Activated effector memory CD4-positive, alpha-beta T cell treated with Interleukin-2 at 50 U/mL for 16 hours (primary cell): ENCODE results near the gene HOXD9.

ENCODE experiments used
- DNase-seq: peaks from one replicate; pipeline ENCODE4 v3.0.0-alpha.2; 2020

Gene HOXD9

DNA sequence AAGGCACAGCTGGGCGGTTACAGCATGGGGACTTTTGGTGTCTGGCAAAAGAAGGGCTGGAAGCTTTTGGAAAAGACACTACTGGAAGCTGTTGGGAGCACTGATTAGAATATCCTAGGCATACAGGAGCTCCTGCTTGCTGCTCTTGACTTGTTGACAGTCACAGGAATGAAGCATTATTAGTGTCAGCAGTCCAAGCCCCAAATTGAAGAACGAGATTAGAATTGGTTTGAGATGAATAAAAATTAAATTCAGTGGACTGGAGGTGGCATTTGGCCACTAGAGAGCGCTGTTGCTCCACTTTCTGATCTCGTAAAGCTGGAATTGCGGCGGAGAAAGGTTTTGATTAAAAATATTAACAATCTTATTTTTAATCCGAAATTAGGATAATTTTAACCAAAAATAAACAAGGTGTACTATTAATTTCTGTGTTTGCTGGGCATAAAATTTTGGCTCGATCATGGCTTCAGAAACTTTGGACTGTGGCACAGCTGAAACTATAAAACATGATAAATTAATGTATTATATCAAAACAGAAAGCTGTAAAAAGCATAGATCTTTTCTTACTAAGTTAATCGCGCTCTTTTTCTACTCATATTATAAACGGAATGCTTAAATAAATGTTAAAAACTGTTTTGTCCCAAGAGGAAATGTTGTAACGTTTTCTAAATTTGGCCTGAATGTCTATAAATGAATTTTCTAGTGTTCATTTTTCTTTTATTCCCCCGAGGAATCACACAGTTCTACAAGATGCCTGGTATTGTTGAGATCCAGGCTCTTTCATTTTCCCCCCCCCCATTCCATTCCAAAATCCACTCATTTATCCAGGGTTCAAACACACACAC is 4.6 kb downstream of the HOXD9 start:
- DNase-seq, result peak; percentile 29

DNA sequence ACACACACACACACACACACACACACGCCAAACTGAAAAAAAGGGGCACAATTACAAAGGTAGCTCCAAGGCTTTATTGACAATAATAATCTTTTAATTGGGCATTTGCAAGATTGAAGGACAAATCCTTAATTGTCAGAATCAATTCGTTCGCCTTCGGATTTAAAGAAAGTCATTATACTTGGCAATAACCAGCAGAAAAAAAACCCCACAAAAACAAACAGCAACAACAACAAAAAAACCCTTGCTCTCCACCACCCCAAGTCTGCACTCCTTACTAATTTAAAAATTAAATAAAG is 5.2 kb downstream of the HOXD9 start:
- DNase-seq, result no peak

- DNase-seq, result no peak
Observed at GRCh38 chr2:176128172-176128981, 5.9 kb downstream of the HOXD9 start.

DNA sequence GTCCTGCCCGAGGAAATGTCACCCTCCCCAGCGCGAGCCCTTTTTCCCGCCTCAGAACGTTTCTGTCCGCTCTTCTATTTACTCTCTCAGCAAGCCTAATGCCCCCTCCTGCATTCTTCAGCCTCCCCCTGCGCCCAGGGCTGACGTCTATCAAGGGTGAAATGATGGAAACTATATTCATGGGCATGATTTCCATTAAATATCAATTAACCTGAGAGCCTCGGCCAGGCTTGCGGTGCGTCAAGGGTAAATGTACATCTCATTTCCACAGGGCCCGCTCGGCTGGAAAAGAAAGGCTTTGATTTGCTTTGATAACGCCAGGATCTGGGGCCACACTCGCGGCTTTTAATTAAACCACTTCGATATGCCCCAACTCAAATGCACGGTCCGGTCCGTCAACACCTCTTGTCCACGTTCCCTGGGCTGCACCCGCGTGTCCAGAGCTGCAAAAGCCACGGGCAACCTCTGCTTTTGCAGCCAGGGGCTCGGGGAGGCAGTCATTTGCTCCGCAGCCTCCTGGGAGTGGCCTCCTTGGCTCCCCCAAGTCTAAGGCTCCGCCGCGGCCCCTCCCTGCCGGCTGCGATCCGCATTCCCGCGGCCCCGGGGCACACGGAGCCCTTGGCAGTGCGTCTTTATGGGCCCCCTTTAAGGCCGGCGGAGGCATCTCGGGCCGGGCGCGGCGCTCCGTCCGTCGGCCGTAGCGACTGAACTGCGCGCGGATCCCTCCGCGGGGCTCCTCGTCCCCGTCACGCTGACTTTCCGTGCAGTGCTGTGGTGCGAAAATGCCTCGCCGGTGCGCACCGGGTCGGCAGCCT is 6.7 kb downstream of the HOXD9 start, which contains the start of gene HOXD8:
TSS of gene HOXD8 (plus strand) at position 724 of the 815 bp plus-strand sequence. CDS start 662 bp downstream, outside the sequence.
- DNase-seq, result no peak

- DNase-seq, result no peak
Observed at GRCh38 chr2:176129813-176130146, 7.3 kb downstream of the HOXD9 start.

DNA sequence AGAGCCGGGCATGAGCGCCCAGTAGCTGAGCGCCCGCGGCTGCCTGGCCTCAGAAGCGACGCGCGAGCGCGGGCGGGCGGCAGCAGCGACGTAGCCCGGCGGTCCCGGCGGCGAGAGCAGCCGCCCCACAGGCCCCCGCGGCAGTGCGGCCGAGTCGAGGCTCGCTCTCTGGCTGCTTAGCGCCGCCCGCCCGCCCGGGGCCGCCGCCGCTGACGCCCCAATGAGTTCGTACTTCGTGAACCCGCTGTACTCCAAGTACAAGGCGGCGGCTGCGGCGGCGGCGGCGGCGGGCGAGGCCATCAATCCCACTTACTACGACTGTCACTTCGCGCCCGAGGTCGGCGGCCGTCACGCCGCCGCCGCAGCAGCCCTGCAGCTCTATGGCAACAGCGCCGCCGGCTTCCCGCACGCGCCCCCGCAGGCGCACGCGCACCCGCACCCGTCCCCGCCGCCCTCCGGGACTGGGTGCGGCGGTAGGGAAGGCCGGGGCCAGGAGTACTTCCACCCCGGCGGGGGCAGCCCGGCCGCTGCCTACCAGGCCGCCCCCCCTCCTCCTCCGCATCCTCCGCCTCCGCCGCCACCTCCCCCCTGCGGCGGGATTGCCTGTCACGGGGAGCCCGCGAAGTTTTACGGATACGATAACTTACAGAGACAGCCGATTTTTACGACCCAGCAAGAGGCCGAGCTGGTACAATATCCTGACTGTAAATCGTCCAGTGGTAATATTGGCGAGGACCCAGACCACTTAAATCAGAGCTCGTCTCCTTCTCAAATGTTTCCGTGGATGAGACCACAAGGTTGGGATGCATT is 7.8 kb downstream of the HOXD9 start:
- no peak for DNase-seq

DNA sequence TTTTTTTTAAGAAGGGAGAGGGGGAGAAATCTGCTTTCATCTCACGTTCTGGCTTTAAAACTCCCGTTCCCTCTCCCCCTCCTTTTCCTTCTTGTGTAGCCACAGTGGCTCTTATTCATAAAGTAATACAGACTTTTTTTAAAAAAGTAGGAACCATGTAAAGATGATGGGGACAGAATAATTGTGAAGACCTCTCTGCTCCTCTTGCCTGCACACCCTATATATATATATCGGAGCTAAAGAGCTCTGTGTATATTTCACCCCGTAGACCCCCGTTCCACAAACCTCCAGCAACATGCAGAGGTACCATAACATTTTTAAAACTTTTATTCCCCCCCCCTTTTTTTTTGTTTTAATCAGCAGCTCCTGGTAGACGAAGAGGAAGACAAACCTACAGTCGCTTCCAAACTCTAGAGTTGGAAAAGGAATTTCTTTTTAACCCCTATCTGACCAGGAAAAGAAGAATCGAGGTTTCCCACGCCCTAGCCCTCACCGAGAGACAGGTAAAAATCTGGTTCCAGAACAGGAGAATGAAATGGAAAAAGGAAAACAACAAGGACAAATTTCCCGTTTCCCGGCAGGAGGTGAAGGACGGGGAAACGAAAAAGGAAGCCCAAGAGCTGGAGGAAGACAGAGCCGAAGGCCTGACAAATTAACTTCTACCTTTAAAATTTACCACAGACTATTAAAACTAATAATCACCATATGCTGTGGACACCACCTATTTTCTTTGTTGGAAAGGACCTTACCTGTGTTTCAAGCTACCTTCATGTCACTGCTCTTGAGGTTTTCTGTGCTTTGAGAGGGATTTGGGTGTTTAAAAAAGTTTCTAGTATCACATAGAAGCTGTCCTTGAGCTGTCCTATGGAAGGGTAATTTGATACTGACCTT is 8.7 kb downstream of the HOXD9 start:
- no peak for DNase-seq

GRCh38 chr2:176131848-176132158 is 9.3 kb downstream of the HOXD9 start:
- DNase-seq, result no peak

DNA sequence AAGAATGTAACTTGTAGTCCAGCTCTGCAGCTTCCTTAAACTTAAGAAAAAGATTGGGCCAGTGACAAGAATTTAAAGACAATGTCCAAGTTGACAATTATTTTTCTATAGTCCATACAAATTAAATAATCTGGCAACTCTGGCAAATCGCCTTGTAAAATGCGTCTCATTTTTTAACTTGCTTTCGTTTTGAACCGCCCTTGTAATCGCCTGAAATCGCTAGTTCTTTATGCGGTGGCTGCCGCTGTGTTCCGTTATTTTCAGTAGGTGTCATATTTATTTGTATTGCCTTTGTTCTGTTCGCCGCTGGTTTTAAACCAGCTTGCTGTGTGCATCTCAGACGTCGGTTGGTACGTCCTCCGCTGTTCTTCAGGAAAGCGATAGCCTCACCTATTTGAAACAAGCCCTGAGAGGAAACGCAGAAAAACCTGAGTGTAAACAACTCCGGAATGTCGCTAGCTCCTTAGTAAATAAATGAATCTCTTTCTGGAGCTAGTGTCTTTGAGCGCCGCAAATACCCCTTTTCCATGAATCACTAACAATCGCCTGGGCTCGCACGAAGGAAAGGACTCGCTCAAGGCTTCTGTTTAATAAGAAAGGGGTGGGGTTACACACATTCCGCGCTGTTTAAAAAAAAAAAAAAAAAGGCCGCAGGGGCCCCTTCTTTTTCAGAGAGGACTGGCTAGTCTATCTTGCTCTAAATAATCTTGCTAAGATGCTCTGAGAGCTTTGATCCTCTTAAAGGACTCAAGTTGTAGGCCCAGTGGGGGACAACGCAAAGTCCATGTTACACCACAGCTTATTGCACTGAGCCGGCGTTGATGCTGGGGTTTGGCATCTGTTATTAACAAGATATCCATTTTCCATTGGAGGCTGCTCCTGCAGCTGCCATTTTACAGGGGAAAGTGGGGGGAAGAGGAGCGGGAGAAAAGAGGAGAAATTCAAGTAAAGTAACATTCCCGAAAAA is 10.0 kb downstream of the HOXD9 start:
- no peak for DNase-seq

DNA sequence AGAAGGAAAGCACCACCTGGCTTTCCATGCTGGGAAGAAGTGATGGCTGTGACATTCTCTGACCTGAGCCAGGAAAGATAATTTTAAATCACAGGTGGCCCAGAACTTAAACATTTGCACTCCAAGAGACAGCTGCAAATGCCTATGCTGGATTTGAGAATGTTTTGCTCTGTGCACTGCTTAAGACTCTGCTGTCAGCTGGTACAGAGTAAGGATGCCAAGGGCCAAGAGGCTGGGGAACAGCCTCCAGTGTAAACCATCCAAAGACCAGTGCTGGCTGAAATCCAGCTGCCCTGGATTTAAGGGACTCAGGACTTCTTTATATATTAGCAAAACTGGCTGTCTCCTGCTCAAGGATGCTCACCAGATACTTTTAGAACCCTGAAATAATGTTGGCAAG is 10.9 kb downstream of the HOXD9 start:
- no peak for DNase-seq

DNA sequence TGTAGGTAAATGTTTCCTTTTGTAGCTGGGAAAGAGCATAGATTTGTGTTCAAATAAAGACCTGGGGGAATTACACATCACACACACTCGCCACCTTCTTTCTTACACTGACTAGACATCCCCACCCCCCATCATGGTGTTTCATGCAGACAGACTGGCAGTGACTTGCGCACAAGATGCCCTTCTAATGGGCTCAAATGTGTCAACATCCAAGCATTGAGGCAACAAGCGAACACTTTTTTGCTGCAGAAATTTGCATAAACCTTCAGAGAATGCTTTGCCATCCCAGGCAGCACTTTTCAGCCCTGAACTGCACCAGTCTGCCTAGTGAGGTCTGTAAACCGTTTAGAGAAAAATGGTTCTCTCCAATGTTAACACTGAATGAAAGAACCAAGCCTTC is 11.5 kb downstream of the HOXD9 start:
- no peak for DNase-seq

DNA sequence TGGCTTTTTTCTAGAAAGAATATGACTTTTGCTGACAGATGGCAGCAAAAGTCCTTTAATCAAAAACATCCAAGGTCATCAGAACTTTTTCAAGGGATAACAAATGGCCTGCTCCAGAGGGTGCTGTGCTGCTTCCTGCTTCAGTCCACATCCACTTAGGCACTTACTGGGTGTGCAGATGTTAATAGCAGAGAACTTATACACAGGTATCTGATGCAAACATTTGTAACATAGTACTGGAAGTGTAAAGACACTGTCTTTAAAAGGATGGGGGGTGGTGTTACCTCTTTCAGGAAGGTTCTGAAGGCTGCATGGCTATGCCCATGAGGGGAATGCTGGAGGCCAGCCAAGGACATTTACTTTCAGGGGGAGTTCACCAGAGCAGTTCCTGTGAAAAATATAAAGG is 12.5 kb downstream of the HOXD9 start:
- no peak for DNase-seq

- no peak for DNase-seq
Observed at GRCh38 chr2:176136374-176137251, 14.1 kb downstream of the HOXD9 start.

- no peak for DNase-seq
Observed at GRCh38 chr2:176137252-176137580, 14.7 kb downstream of the HOXD9 start.

DNA sequence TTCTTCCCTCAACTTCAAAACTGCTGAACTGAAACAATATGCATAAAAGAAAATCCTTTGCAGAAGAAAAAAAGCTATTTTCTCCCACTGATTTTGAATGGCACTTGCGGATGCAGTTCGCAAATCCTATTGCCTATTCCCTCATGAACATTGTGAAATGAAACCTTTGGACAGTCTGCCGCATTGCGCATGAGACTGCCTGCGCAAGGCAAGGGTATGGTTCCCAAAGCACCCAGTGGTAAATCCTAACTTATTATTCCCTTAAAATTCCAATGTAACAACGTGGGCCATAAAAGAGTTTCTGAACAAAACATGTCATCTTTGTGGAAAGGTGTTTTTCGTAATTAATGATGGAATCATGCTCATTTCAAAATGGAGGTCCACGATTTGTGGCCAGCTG is 15.4 kb downstream of the HOXD9 start:
- no peak for DNase-seq

GRCh38 chr2:176138526-176138922 is 16.0 kb downstream of the HOXD9 start:
- DNase-seq, result no peak

- DNase-seq, result no peak
Observed at GRCh38 chr2:176138923-176139660, 16.6 kb downstream of the HOXD9 start.

- no peak for DNase-seq
Observed at GRCh38 chr2:176139661-176140512, 17.4 kb downstream of the HOXD9 start.
